ENCODE data around the gene ST6GALNAC3.

The ST6GALNAC3 gene

GRCh38 chr1:76542359-76542758 is 467.8 kb downstream of the ST6GALNAC3 start:
- ATAC-seq, result no peak

GRCh38 chr1:76543495-76543894 is 468.9 kb downstream of the ST6GALNAC3 start:
- ATAC-seq, result no peak

- no peak for ATAC-seq
Measured at GRCh38 chr1:76546354-76546933, 471.9 kb downstream of the ST6GALNAC3 start.

- ATAC-seq, result no peak
Measured at GRCh38 chr1:76547916-76548315, 473.4 kb downstream of the ST6GALNAC3 start.

- no peak for ATAC-seq
Measured at GRCh38 chr1:76548513-76549100, 474.1 kb downstream of the ST6GALNAC3 start.

GRCh38 chr1:76554283-76554682 is 479.7 kb downstream of the ST6GALNAC3 start:
- no peak for ATAC-seq

GRCh38 chr1:76562292-76562691 is 487.7 kb downstream of the ST6GALNAC3 start:
- no peak for ATAC-seq

GRCh38 chr1:76568573-76569238 is 494.2 kb downstream of the ST6GALNAC3 start:
- no peak for ATAC-seq

- no peak for ATAC-seq
Measured at GRCh38 chr1:76571248-76571647, 496.7 kb downstream of the ST6GALNAC3 start.

- ATAC-seq, result no peak
Measured at GRCh38 chr1:76572229-76572628, 497.7 kb downstream of the ST6GALNAC3 start.

- ATAC-seq, result no peak
Measured at GRCh38 chr1:76576876-76577524, 502.5 kb downstream of the ST6GALNAC3 start.

GRCh38 chr1:76577525-76578185 is 503.1 kb downstream of the ST6GALNAC3 start:
- ATAC-seq, result no peak

GRCh38 chr1:76580206-76580605 is 505.7 kb downstream of the ST6GALNAC3 start:
- no peak for ATAC-seq

- no peak for ATAC-seq
Measured at GRCh38 chr1:76581712-76582111, 507.2 kb downstream of the ST6GALNAC3 start.

GRCh38 chr1:76583235-76583868 is 508.8 kb downstream of the ST6GALNAC3 start:
- ATAC-seq, result no peak

- no peak for ATAC-seq
Measured at GRCh38 chr1:76583875-76584477, 509.4 kb downstream of the ST6GALNAC3 start.

GRCh38 chr1:76585980-76586674 is 511.6 kb downstream of the ST6GALNAC3 start:
- no peak for ATAC-seq

GRCh38 chr1:76587212-76587611 is 512.7 kb downstream of the ST6GALNAC3 start:
- no peak for ATAC-seq

GRCh38 chr1:76591461-76591860 is 516.9 kb downstream of the ST6GALNAC3 start:
- no peak for ATAC-seq

GRCh38 chr1:76591963-76592362 is 517.4 kb downstream of the ST6GALNAC3 start:
- ATAC-seq, result no peak

- no peak for ATAC-seq
Measured at GRCh38 chr1:76593141-76593540, 518.6 kb downstream of the ST6GALNAC3 start.

- no peak for ATAC-seq
Measured at GRCh38 chr1:76593618-76594017, 519.1 kb downstream of the ST6GALNAC3 start.

All from activated CD4-positive, CD25-positive, alpha-beta regulatory T cell treated with anti-CD3 and anti-CD28 coated beads, Interleukin-2, amount 50 U/mL, for 24 hours (primary cell).